Effector memory CD8-positive, alpha-beta T cell (primary cell): ENCODE results near the gene MRPS14.
A peak's percentile ranks its signal among the peaks of the same experiment; 100 is the strongest.
"Not testable (repeated sequence)": the region's sequence is repeated elsewhere in the genome, so short reads cannot be mapped to it uniquely, and the experiment has no call there.

Experiments
- ATAC-seq: fragments of 150-1000 bp; cut with Tn5 transposase; replicated peaks from 2 replicates; pipeline ENCODE4 v1.10.0; 2021; ENCODE audit warnings: mild to moderate bottlenecking, moderate library complexity
- DNase-seq, 3 experiments: peaks; one replicate each; pipeline ENCODE4 v3.0.0; 2021
- H3K27ac Mint-ChIP-seq, 2 donors: one replicate each; pipeline ENCODE4 v1.8.0; 2022; ENCODE audit warnings: mild to moderate bottlenecking in 2 of 2, mixed read lengths in 2 of 2, moderate library complexity in 2 of 2
- H3K27me3 Mint-ChIP-seq, 2 donors: one replicate each; pipeline ENCODE4 v1.8.0; 2022; ENCODE audit warnings: mixed read lengths in 2 of 2
- H3K36me3 Mint-ChIP-seq: one replicate; pipeline ENCODE4 v1.8.0; 2022; ENCODE audit warnings: mild to moderate bottlenecking, moderate library complexity, mixed read lengths; ENCODE audit not compliant: insufficient read depth
- H3K4me1 Mint-ChIP-seq, 2 donors: one replicate each; pipeline ENCODE4 v1.8.0; 2022; ENCODE audit warnings: low read depth in 2 of 2, mixed read lengths in 2 of 2
- H3K4me3 Mint-ChIP-seq, 2 donors: one replicate each; pipeline ENCODE4 v1.8.0; 2022; ENCODE audit warnings: mild to moderate bottlenecking in 2 of 2, mixed read lengths in 2 of 2, moderate library complexity in 2 of 2
- H3K9me3 Mint-ChIP-seq, 2 donors: one replicate each; pipeline ENCODE4 v1.8.0; 2022; ENCODE audit warnings: mixed read lengths in 2 of 2
- total RNA-seq, 9 experiments: gene quantifications; one replicate each; lab custom pipeline; 2026; lab: John Stamatoyannopoulos, UW

The MRPS14 gene
- total RNA-seq = 8.1 to 30.2 (median 23.5) reads per million in 9 experiments

- Mint-ChIP-seq H3K4me1 (peaks cover 15 to 23% of the 10 kb centered on the region in 2 donors), H3K4me3 (peak within 1 kb of the TSS; percentile 93 to 94), H3K27ac (peak within 1 kb of the TSS; percentile 93 to 94), H3K36me3 (peaks cover 15% of the 10 kb centered on the region), H3K27me3 (no peaks in the 10 kb centered on the region), H3K9me3 (no peaks in the 10 kb centered on the region)
- ATAC-seq (peak; percentile 90), DNase-seq (peak; percentile 96 to 98 (median 97))
Measured at GRCh38 chr1:175023043-175023921, at the start of gene MRPS14. Gene MRPS14 (minus strand): TSS chr1:175023425. CDS start chr1:175023408, 17 bp downstream.

- Mint-ChIP-seq H3K36me3 (peaks cover 4% of the 10 kb centered on the region), H3K4me1 (peaks cover 5 to 7% of the 10 kb centered on the region in 2 donors), H3K27me3 (peaks cover 63 to 79% of the 10 kb centered on the region in 2 donors), H3K27ac (no peak overlapping the region), H3K9me3 (no peaks in the 10 kb centered on the region), H3K4me3 (peak overlapping the region in 1 of 2 donors; percentile 48)
- ATAC-seq (no peak), DNase-seq (no peak)
Measured at GRCh38 chr1:175072099-175072951, 49.1 kb upstream of the MRPS14 start.

GRCh38 chr1:175071276-175071943 is 48.2 kb upstream of the MRPS14 start:
- no peaks in the 10 kb centered on the region for H3K9me3 Mint-ChIP-seq
- ATAC-seq (no peak), DNase-seq (no peak)
- H3K36me3 Mint-ChIP-seq = peaks cover 4% of the 10 kb centered on the region
- H3K4me3 Mint-ChIP-seq = no peak overlapping the region
- H3K27me3 Mint-ChIP-seq = peaks cover 66 to 79% of the 10 kb centered on the region in 2 donors
- no peak overlapping the region for H3K27ac Mint-ChIP-seq
- H3K4me1 Mint-ChIP-seq = peaks cover 5 to 7% of the 10 kb centered on the region in 2 donors

- peaks cover 4% of the 10 kb centered on the region for H3K36me3 Mint-ChIP-seq
- ATAC-seq = no peak
- no peak overlapping the region for H3K4me3 Mint-ChIP-seq
- peaks cover 5 to 7% of the 10 kb centered on the region in 2 donors for H3K4me1 Mint-ChIP-seq
- peaks cover 66 to 78% of the 10 kb centered on the region in 2 donors for H3K27me3 Mint-ChIP-seq
- DNase-seq = no peak
- no peaks in the 10 kb centered on the region for H3K9me3 Mint-ChIP-seq
- no peak overlapping the region for H3K27ac Mint-ChIP-seq
Measured at GRCh38 chr1:175070818-175071217, 47.6 kb upstream of the MRPS14 start.

- peaks cover 4 to 7% of the 10 kb centered on the region in 2 donors for H3K4me1 Mint-ChIP-seq
- H3K4me3 Mint-ChIP-seq = no peak within 1 kb of the TSS
- ATAC-seq (no peak), DNase-seq (no peak)
- peaks cover 49 to 63% of the 10 kb centered on the region in 2 donors for H3K27me3 Mint-ChIP-seq
- no peaks in the 10 kb centered on the region for H3K36me3 Mint-ChIP-seq
- H3K27ac Mint-ChIP-seq = no peak within 1 kb of the TSS
- H3K9me3 Mint-ChIP-seq = no peaks in the 10 kb centered on the region
Measured at GRCh38 chr1:175067362-175068106, 44.3 kb upstream of the MRPS14 start, which contains the start of gene TNN. Gene TNN (plus strand): TSS chr1:175067833. CDS start chr1:175077419, 9,586 bp downstream.

- no peak for ATAC-seq
- Mint-ChIP-seq H3K9me3 (no peaks in the 10 kb centered on the region), H3K27me3 (peaks cover 28 to 37% of the 10 kb centered on the region in 2 donors), H3K4me3 (no peak overlapping the region), H3K4me1 (no peaks in the 10 kb centered on the region), H3K27ac (no peak overlapping the region), H3K36me3 (no peaks in the 10 kb centered on the region)
- no peak for DNase-seq
Measured at GRCh38 chr1:175062858-175063257, 39.6 kb upstream of the MRPS14 start.

- no peak overlapping the region for H3K27ac Mint-ChIP-seq
- no peaks in the 10 kb centered on the region for H3K4me1 Mint-ChIP-seq
- H3K27me3 Mint-ChIP-seq = peaks cover 32 to 39% of the 10 kb centered on the region in 2 donors
- ATAC-seq (no peak), DNase-seq (no peak)
- H3K9me3 Mint-ChIP-seq = no peaks in the 10 kb centered on the region
- H3K4me3 Mint-ChIP-seq = no peak overlapping the region
- no peaks in the 10 kb centered on the region for H3K36me3 Mint-ChIP-seq
Measured at GRCh38 chr1:175062339-175062738, 39.1 kb upstream of the MRPS14 start.

GRCh38 chr1:175054736-175055135 is 31.5 kb upstream of the MRPS14 start:
- no peaks in the 10 kb centered on the region for H3K36me3 Mint-ChIP-seq
- ATAC-seq (no peak), DNase-seq (no peak)
- H3K27ac Mint-ChIP-seq = no peak overlapping the region
- H3K27me3 Mint-ChIP-seq = peaks cover 55 to 72% of the 10 kb centered on the region in 2 donors
- no peaks in the 10 kb centered on the region for H3K4me1 Mint-ChIP-seq
- H3K9me3 Mint-ChIP-seq = peaks cover 0 to 6% of the 10 kb centered on the region in 2 donors
- H3K4me3 Mint-ChIP-seq = no peak overlapping the region

- Mint-ChIP-seq H3K27me3 (peaks cover 68 to 87% of the 10 kb centered on the region in 2 donors), H3K4me3 (no peak overlapping the region), H3K27ac (no peak overlapping the region), H3K36me3 (peaks cover 3% of the 10 kb centered on the region), H3K4me1 (no peaks in the 10 kb centered on the region), H3K9me3 (no peaks in the 10 kb centered on the region)
- DNase-seq = no peak
- ATAC-seq = no peak
Measured at GRCh38 chr1:175050992-175051391, 27.8 kb upstream of the MRPS14 start.

- H3K27ac Mint-ChIP-seq = no peak overlapping the region
- peaks cover 3% of the 10 kb centered on the region for H3K36me3 Mint-ChIP-seq
- ATAC-seq = no peak
- no peak overlapping the region for H3K4me3 Mint-ChIP-seq
- no peaks in the 10 kb centered on the region for H3K9me3 Mint-ChIP-seq
- no peak for DNase-seq
- H3K4me1 Mint-ChIP-seq = peaks cover 0 to 4% of the 10 kb centered on the region in 2 donors
- H3K27me3 Mint-ChIP-seq = peaks cover 57 to 70% of the 10 kb centered on the region in 2 donors
Measured at GRCh38 chr1:175045519-175045918, 22.3 kb upstream of the MRPS14 start.

- Mint-ChIP-seq H3K4me1 (peaks cover 0 to 4% of the 10 kb centered on the region in 2 donors), H3K27ac (no peak overlapping the region), H3K36me3 (peaks cover 3% of the 10 kb centered on the region), H3K27me3 (peaks cover 53 to 69% of the 10 kb centered on the region in 2 donors), H3K9me3 (no peaks in the 10 kb centered on the region), H3K4me3 (no peak overlapping the region)
- ATAC-seq (no peak), DNase-seq (no peak)
Measured at GRCh38 chr1:175045097-175045496, 21.9 kb upstream of the MRPS14 start.

- ATAC-seq, H3K27ac Mint-ChIP-seq, H3K4me3 Mint-ChIP-seq, H3K9me3 Mint-ChIP-seq, H3K4me1 Mint-ChIP-seq, H3K36me3 Mint-ChIP-seq, DNase-seq: not testable (repeated sequence)
- H3K27me3 Mint-ChIP-seq = peaks cover 48 to 69% of the 10 kb centered on the region in 2 donors
Measured at GRCh38 chr1:175044591-175044990, 21.4 kb upstream of the MRPS14 start.
